Middle frontal gyrus (tissue), 1 donor: ENCODE results near the gene CDR2.
"Not testable (repeated sequence)": the region's sequence is repeated elsewhere in the genome, so short reads cannot be mapped to it uniquely, and the experiment has no call there.

Experiments used
- DNase-seq: peaks from one replicate; pipeline ENCODE4 v3.0.0-alpha.2; 2015; ENCODE audit warnings: low spot score; ENCODE audit errors: extremely low spot score

The CDR2 gene

GRCh38 chr16:22374311-22375116 lies at the start of gene CDR2:
Gene CDR2 (minus strand): TSS chr16:22374619. CDS start chr16:22374309, 310 bp downstream.
- DNase-seq, result peak; percentile 95

GRCh38 chr16:22423716-22424115 lies 49.3 kb upstream of the CDR2 start:
- no peak for DNase-seq

- DNase-seq, result no peak
These were observed 46.7 kb upstream of the CDR2 start for GRCh38 chr16:22421136-22421535.

GRCh38 chr16:22420606-22421135 lies 46.3 kb upstream of the CDR2 start:
- no peak for DNase-seq

GRCh38 chr16:22419908-22420307 lies 45.5 kb upstream of the CDR2 start:
- DNase-seq, result no peak

GRCh38 chr16:22418826-22419225 lies 44.4 kb upstream of the CDR2 start:
- no peak for DNase-seq

- not testable (repeated sequence) for DNase-seq
These were observed 43.4 kb upstream of the CDR2 start for GRCh38 chr16:22417798-22418197.

- DNase-seq, result no peak
These were observed 42.6 kb upstream of the CDR2 start for GRCh38 chr16:22417019-22417418.

GRCh38 chr16:22413819-22414218 lies 39.4 kb upstream of the CDR2 start:
- DNase-seq, result no peak

- no peak for DNase-seq
These were observed 33.1 kb upstream of the CDR2 start for GRCh38 chr16:22407486-22407885.

- DNase-seq, result no peak
These were observed 27.8 kb upstream of the CDR2 start for GRCh38 chr16:22402191-22402590.

GRCh38 chr16:22400900-22401299 lies 26.5 kb upstream of the CDR2 start:
- no peak for DNase-seq

- no peak for DNase-seq
These were observed 23.5 kb upstream of the CDR2 start for GRCh38 chr16:22397931-22398330.

- DNase-seq, result no peak
These were observed 23.0 kb upstream of the CDR2 start for GRCh38 chr16:22397464-22397863.

GRCh38 chr16:22395960-22396359 lies 21.5 kb upstream of the CDR2 start:
- DNase-seq, result no peak

GRCh38 chr16:22394121-22394520 lies 19.7 kb upstream of the CDR2 start:
- DNase-seq, result no peak

GRCh38 chr16:22388101-22388644 lies 13.8 kb upstream of the CDR2 start:
- DNase-seq, result no peak

GRCh38 chr16:22386976-22387375 lies 12.6 kb upstream of the CDR2 start:
- no peak for DNase-seq

GRCh38 chr16:22385196-22385595 lies 10.8 kb upstream of the CDR2 start:
- DNase-seq, result no peak

GRCh38 chr16:22383827-22384226 lies 9.4 kb upstream of the CDR2 start:
- DNase-seq, result no peak

- DNase-seq, result no peak
These were observed 7.0 kb upstream of the CDR2 start for GRCh38 chr16:22381392-22381791.

- no peak for DNase-seq
These were observed 6.1 kb upstream of the CDR2 start for GRCh38 chr16:22380529-22380928.

- no peak for DNase-seq
These were observed 5.2 kb upstream of the CDR2 start for GRCh38 chr16:22379656-22380055.
